PC-3 (cell line): ENCODE measurements around the gene MAGI1. TPM values are rescaled to one million over a fixed set of nuclear protein-coding genes. Genes with fewer than 3 reads are reported as not detected.

Experiments used
- ATAC-seq: fragments of 200-7000 bp; cut with Tn5 transposase; 2 replicates; pipeline ENCODE4 v1.9.1; 2020; ENCODE audit warnings: mild to moderate bottlenecking, moderate library complexity
- BruUV-seq: library from RNA; stranded (reverse); fragments of 400-500 nt; replicated peaks from 2 replicates; lab custom pipeline; 2021; lab: Mats Ljungman, UMichigan
- CTCF ChIA-PET: fragments of 300-600 bp; sonication (Branson Sonifier 250); formaldehyde crosslinking; loops from one replicate; lab custom pipeline; 2022; ENCODE audit warnings: antibody characterized with exemption; lab: Charles Lee
- POLR2A ChIA-PET: fragments of 300-600 bp; sonication (Branson Sonifier 250); formaldehyde crosslinking; loops from one replicate; lab custom pipeline; 2022; ENCODE audit warnings: antibody characterized with exemption; ENCODE audit not compliant: unreplicated experiment; lab: Charles Lee
- DNase-seq: peaks from one replicate; pipeline ENCODE4 v3.0.0-alpha.2; 2015
- H2AFZ ChIP-seq: fragments of 300-600 bp; sonication (generic); 2 replicates; pipeline ENCODE4 v1.6.0; 2016; ENCODE audit warnings: antibody characterized with exemption, low read length
- H3F3A ChIP-seq: fragments of 300-600 bp; sonication (generic); one replicate; pipeline ENCODE4 v1.6.0; 2017; ENCODE audit warnings: antibody characterized with exemption, low read length, control low read depth, mild to moderate bottlenecking; ENCODE audit not compliant: unreplicated experiment
- H3K27ac ChIP-seq: fragments of 300-600 bp; sonication (generic); 2 replicates; pipeline ENCODE4 v1.5.1; 2016; ENCODE audit warnings: mild to moderate bottlenecking, low read length
- H3K27me3 ChIP-seq: fragments of 300-600 bp; sonication (generic); 2 replicates; pipeline ENCODE4 v1.6.1; 2016; ENCODE audit warnings: low read length, mixed read lengths
- H3K36me3 ChIP-seq: fragments of 300-600 bp; sonication (generic); 2 replicates; pipeline ENCODE4 v1.6.1; 2016; ENCODE audit warnings: low read depth, mixed run types, low read length, mixed read lengths
- H3K4me1 ChIP-seq: fragments of 300-600 bp; sonication (generic); 2 replicates; pipeline ENCODE4 v1.5.1; 2016; ENCODE audit warnings: low read length; ENCODE audit not compliant: insufficient read depth
- H3K4me2 ChIP-seq: fragments of 300-600 bp; sonication (generic); 2 replicates; pipeline ENCODE4 v1.6.0; 2016; ENCODE audit warnings: low read length
- H3K4me3 ChIP-seq: fragments of 300-600 bp; sonication (generic); 2 replicates; pipeline ENCODE4 v1.5.1; 2016; ENCODE audit warnings: mild to moderate bottlenecking, low read length, mixed read lengths
- H3K79me2 ChIP-seq: fragments of 300-600 bp; sonication (generic); 2 replicates; pipeline ENCODE4 v1.6.1; 2017; ENCODE audit warnings: low read length, mixed read lengths
- H3K9ac ChIP-seq: fragments of 300-600 bp; sonication (generic); 2 replicates; pipeline ENCODE4 v1.6.0; 2016; ENCODE audit warnings: mild to moderate bottlenecking, low read length
- H3K9me2 ChIP-seq: fragments of 300-600 bp; sonication (generic); replicated peaks from 2 replicates; pipeline ENCODE4 v1.6.1; 2016; ENCODE audit warnings: mixed run types, low read length, mixed read lengths
- H3K9me3 ChIP-seq: fragments of 300-600 bp; sonication (generic); 2 replicates; pipeline ENCODE4 v1.6.1; 2016; ENCODE audit warnings: low read length, mixed read lengths
- H4K20me1 ChIP-seq: fragments of 300-600 bp; sonication (generic); 2 replicates; pipeline ENCODE4 v1.6.1; 2016; ENCODE audit warnings: low read length, mixed read lengths
- EZH2 ChIP-seq: fragments of 300-600 bp; sonication (generic); IDR thresholded peaks from one replicate; pipeline ENCODE4 v1.6.1; 2017; ENCODE audit warnings: antibody characterized with exemption, mild to moderate bottlenecking, low read length; ENCODE audit not compliant: unreplicated experiment
- EZH2phosphoT487 ChIP-seq: fragments of 300-600 bp; sonication (generic); IDR thresholded peaks from 2 replicates; pipeline ENCODE4 v1.6.1; 2018; ENCODE audit warnings: mild to moderate bottlenecking, antibody characterized with exemption, low read length, borderline replicate concordance
- intact Hi-C: fragments of 100-400 bp; cut with micrococcal nuclease; formaldehyde crosslinking; loops from 2 replicates; pipeline ENCODE4 v1.9.0; 2023
- total RNA-seq: library from RNA; depleted of rRNA; stranded (reverse); fragments of >200 nt; gene quantifications from 2 replicates; pipeline ENCODE4 v1.2.3, GENCODE V29; 2014
- TF ChIP-seq, protein P1 (sequence below): fragments of 300-600 bp; sonication (generic); conservative IDR thresholded peaks from 2 replicates; pipeline ENCODE4 v1.5.1; 2017; ENCODE audit warnings: antibody characterized with exemption, low read depth, mild to moderate bottlenecking, low read length

Gene MAGI1
- total RNA-seq, 1 experiment from 2014 or later = 8.9 TPM

DNA sequence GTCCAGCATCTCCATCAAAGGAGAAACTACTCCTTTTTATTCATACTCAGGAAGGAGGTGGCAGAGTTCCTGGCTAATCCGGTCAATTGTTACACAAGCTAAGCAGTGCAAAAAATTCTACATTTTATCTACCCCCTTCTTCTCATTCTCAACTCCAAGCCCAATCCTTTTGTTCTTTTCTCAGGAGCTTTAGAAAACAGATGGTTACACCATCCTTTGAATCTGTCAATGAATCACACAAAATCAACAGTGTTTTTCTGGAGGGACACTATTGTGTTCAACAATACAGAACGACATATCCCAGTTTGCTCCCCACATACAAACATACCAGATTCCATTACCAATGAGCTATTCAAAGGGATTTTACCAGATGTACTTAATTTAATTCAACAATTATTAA is 362.1 kb downstream of the MAGI1 start:
- DNase-seq (no peak), ATAC-seq (no peak)
- Histone ChIP-seq H3F3A (no peaks in the 10 kb centered on the region), H3K79me2 (no peaks in the 10 kb centered on the region), H3K4me1 (no peaks in the 10 kb centered on the region), H3K36me3 (no peaks in the 10 kb centered on the region), H3K27me3 (no peaks in the 10 kb centered on the region), H3K9me2 (no peaks in the 10 kb centered on the region), H3K27ac (no peak overlapping the region), H2AFZ (no peak overlapping the region), H3K9ac (no peak overlapping the region), H3K4me2 (no peak overlapping the region), H4K20me1 (no peaks in the 10 kb centered on the region), H3K4me3 (no peak overlapping the region), H3K9me3 (no peaks in the 10 kb centered on the region)
- ChIA-PET POLR2A (no interaction called here), CTCF (no interaction called here)
- TF ChIP-seq EZH2 = no peak
- no peak for TF ChIP-seq EZH2phosphoT487
- no TSS peak for BruUV-seq
- intact Hi-C loops = no loop called here

DNA sequence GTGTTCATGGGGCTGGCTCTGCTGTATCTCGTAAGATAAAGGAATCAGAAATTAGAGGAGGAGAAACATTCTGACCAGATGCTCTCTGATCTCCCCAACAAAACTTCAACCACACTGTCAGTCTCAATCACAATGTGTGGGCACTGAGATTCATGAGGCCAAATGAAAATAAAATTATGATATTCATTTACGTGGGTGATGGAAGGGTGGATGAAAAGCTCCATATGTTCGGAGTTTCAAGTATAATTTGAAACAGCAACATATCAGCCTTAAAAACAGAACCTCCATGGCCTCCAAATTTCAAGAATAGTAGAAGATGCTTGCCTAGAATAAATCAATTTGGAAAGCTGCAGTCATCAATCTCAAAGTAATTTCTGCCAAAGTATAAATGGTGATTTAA is 363.7 kb downstream of the MAGI1 start:
- no peaks in the 10 kb centered on the region for H3F3A ChIP-seq
- CTCF ChIA-PET = no interaction called here
- no peaks in the 10 kb centered on the region for H3K36me3 ChIP-seq
- no peaks in the 10 kb centered on the region for H3K9me3 ChIP-seq
- ATAC-seq = no peak
- no peaks in the 10 kb centered on the region for H3K27me3 ChIP-seq
- no peak overlapping the region for H3K4me3 ChIP-seq
- no peaks in the 10 kb centered on the region for H3K9me2 ChIP-seq
- POLR2A ChIA-PET = no interaction called here
- no peak overlapping the region for H3K4me2 ChIP-seq
- H3K9ac ChIP-seq = no peak overlapping the region
- intact Hi-C loops = no loop called here
- H3K79me2 ChIP-seq = no peaks in the 10 kb centered on the region
- no peak overlapping the region for H2AFZ ChIP-seq
- H3K27ac ChIP-seq = no peak overlapping the region
- TF ChIP-seq EZH2phosphoT487 (no peak), EZH2 (no peak)
- TF ChIP-seq, protein P1, sequence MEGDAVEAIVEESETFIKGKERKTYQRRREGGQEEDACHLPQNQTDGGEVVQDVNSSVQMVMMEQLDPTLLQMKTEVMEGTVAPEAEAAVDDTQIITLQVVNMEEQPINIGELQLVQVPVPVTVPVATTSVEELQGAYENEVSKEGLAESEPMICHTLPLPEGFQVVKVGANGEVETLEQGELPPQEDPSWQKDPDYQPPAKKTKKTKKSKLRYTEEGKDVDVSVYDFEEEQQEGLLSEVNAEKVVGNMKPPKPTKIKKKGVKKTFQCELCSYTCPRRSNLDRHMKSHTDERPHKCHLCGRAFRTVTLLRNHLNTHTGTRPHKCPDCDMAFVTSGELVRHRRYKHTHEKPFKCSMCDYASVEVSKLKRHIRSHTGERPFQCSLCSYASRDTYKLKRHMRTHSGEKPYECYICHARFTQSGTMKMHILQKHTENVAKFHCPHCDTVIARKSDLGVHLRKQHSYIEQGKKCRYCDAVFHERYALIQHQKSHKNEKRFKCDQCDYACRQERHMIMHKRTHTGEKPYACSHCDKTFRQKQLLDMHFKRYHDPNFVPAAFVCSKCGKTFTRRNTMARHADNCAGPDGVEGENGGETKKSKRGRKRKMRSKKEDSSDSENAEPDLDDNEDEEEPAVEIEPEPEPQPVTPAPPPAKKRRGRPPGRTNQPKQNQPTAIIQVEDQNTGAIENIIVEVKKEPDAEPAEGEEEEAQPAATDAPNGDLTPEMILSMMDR = no peak
- no peak for DNase-seq
- BruUV-seq = no TSS peak
- no peaks in the 10 kb centered on the region for H4K20me1 ChIP-seq
- H3K4me1 ChIP-seq = no peaks in the 10 kb centered on the region

DNA sequence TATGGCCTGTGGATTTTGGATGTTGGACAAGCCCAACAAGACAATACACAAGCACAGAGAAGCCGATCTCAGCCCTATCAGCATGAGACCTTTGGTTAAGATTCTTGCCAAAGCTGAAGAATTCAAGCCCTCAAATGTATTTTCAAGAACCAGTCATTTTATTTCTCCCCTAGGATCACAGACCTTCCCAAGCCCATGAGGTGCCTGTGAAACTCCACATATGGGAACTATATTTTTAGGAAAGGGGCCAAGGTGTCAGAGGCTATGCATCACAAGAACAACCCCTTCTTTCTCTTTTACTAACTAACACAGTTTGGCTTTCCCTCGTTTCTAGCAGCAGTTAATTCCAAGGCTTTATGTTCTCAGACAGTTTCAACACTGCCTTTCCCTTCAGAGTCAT is 364.5 kb downstream of the MAGI1 start:
- no TSS peak for BruUV-seq
- no peak overlapping the region for H3K27ac ChIP-seq
- H3K4me3 ChIP-seq = no peak overlapping the region
- no peaks in the 10 kb centered on the region for H3K4me1 ChIP-seq
- CTCF ChIA-PET = interaction anchor here (2.4 kb wide), 1 partner anchor 235 kb away, joined by 12 read pairs; no protein-coding TSS in a partner anchor
- no peaks in the 10 kb centered on the region for H3K9me2 ChIP-seq
- POLR2A ChIA-PET = no interaction called here
- H3K79me2 ChIP-seq = no peaks in the 10 kb centered on the region
- intact Hi-C loops = no loop called here
- DNase-seq (no peak), ATAC-seq (no peak)
- H3K4me2 ChIP-seq = no peak overlapping the region
- H3K9me3 ChIP-seq = no peaks in the 10 kb centered on the region
- H3K36me3 ChIP-seq = no peaks in the 10 kb centered on the region
- no peak overlapping the region for H2AFZ ChIP-seq
- H3K27me3 ChIP-seq = no peaks in the 10 kb centered on the region
- H4K20me1 ChIP-seq = no peaks in the 10 kb centered on the region
- no peak overlapping the region for H3K9ac ChIP-seq
- no peaks in the 10 kb centered on the region for H3F3A ChIP-seq
- TF ChIP-seq, protein P1 = no peak
- TF ChIP-seq EZH2 = no peak
